DOHH2 (cell line): Measurements from ENCODE around the gene EXD3.
"Not testable (repeated sequence)": the region's sequence is repeated elsewhere in the genome, so short reads cannot be mapped to it uniquely, and the experiment has no call there.

Source experiments
- H3F3A ChIP-seq: fragments of 200-600 bp; sonication (generic), shearing (Covaris generic); 2 replicates; pipeline ENCODE4 v1.6.0; 2016; ENCODE audit warnings: antibody characterized with exemption, mild to moderate bottlenecking; ENCODE audit not compliant: control insufficient read depth, insufficient read depth
- H3K27ac ChIP-seq: fragments of 200-600 bp; sonication (generic); 2 replicates; pipeline ENCODE4 v1.5.1; 2014; ENCODE audit warnings: low read depth, mild to moderate bottlenecking, low read length, moderate library complexity
- H3K27me3 ChIP-seq: fragments of 200-600 bp; sonication (generic); 2 replicates; pipeline ENCODE4 v1.6.1; 2014; ENCODE audit warnings: mild to moderate bottlenecking, low read length, mixed read lengths; ENCODE audit not compliant: control insufficient read depth
- H3K36me3 ChIP-seq: fragments of 200-600 bp; sonication (generic); 2 replicates; pipeline ENCODE4 v1.6.1; 2014; ENCODE audit warnings: mild to moderate bottlenecking, low read length, moderate library complexity, mixed read lengths; ENCODE audit not compliant: control insufficient read depth
- H3K4me1 ChIP-seq: fragments of 200-600 bp; sonication (generic); 2 replicates; pipeline ENCODE4 v1.6.1; 2014; ENCODE audit warnings: mild to moderate bottlenecking, low read length, mixed read lengths; ENCODE audit not compliant: control insufficient read depth
- H3K4me2 ChIP-seq: fragments of 200-600 bp; sonication (generic); 2 replicates; pipeline ENCODE4 v1.6.0; 2014; ENCODE audit warnings: mild to moderate bottlenecking, low read length, moderate library complexity
- H3K4me3 ChIP-seq: fragments of 200-600 bp; sonication (generic); 2 replicates; pipeline ENCODE4 v1.5.1; 2014; ENCODE audit warnings: mild to moderate bottlenecking, low read length, mixed read lengths
- H3K79me2 ChIP-seq: fragments of 200-600 bp; sonication (generic); 2 replicates; pipeline ENCODE4 v1.6.1; 2014; ENCODE audit warnings: mild to moderate bottlenecking, low read length, mixed read lengths; ENCODE audit not compliant: control insufficient read depth
- H3K9me2 ChIP-seq: fragments of 200-600 bp; sonication (generic); replicated peaks from 2 replicates; pipeline ENCODE4 v1.6.1; 2014; ENCODE audit warnings: mild to moderate bottlenecking, low read length, mixed read lengths; ENCODE audit not compliant: control insufficient read depth
- H3K9me3 ChIP-seq: fragments of 200-600 bp; sonication (generic); 2 replicates; pipeline ENCODE4 v1.6.1; 2014; ENCODE audit warnings: antibody characterized with exemption, low read length, mixed read lengths; ENCODE audit not compliant: control insufficient read depth, insufficient read depth
- H4K20me1 ChIP-seq: fragments of 200-600 bp; sonication (generic); 2 replicates; pipeline ENCODE4 v1.6.0; 2014; ENCODE audit warnings: low read depth, mild to moderate bottlenecking, antibody characterized with exemption, low read length, moderate library complexity; ENCODE audit not compliant: control insufficient read depth, insufficient read depth
- EZH2phosphoT487 ChIP-seq: fragments of 200-600 bp; sonication (generic); IDR thresholded peaks from 2 replicates; pipeline ENCODE4 v1.6.1; 2017; ENCODE audit warnings: borderline replicate concordance, mild to moderate bottlenecking, antibody characterized with exemption, low read length, moderate library complexity, mixed read lengths
- TF ChIP-seq, protein P1 (sequence below): fragments of 200-600 bp; sonication (generic); IDR thresholded peaks from one replicate; pipeline ENCODE4 v1.5.1; 2014; ENCODE audit warnings: antibody characterized with exemption, mild to moderate bottlenecking, low read depth, low read length; ENCODE audit not compliant: poor library complexity, severe bottlenecking

Gene EXD3

DNA sequence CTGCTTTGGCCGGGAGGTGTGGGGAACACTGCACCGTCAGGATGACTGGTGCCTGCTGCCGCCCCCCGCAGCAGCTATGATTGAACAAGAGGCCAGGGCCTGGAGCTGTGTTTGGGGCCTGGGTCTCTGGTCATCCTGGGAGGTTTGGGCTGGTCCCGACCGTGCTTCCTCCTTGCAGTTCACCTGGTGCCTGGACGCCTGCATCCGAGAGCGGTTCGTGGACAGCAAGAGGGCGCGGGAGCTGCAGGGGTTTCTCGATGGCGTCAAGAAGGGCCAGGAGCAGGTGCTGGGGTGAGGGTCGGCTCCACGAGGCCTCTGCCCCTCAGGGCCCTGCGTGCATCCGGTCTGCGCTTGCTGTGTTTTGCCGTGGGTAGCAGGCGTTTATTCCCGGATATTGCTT, 158.9 kb downstream of the EXD3 start:
- Histone ChIP-seq H4K20me1 (no peaks in the 10 kb centered on the region), H3K36me3 (peaks cover 55% of the 10 kb centered on the region), H3K4me3 (no peak overlapping the region), H3K4me1 (peaks cover 33% of the 10 kb centered on the region), H3F3A (peaks cover 18% of the 10 kb centered on the region), H3K4me2 (no peak overlapping the region), H3K27ac (no peak overlapping the region), H3K9me3 (no peaks in the 10 kb centered on the region), H3K79me2 (peaks cover 32% of the 10 kb centered on the region), H3K9me2 (no peaks in the 10 kb centered on the region), H3K27me3 (no peaks in the 10 kb centered on the region)
- TF ChIP-seq, protein P1, sequence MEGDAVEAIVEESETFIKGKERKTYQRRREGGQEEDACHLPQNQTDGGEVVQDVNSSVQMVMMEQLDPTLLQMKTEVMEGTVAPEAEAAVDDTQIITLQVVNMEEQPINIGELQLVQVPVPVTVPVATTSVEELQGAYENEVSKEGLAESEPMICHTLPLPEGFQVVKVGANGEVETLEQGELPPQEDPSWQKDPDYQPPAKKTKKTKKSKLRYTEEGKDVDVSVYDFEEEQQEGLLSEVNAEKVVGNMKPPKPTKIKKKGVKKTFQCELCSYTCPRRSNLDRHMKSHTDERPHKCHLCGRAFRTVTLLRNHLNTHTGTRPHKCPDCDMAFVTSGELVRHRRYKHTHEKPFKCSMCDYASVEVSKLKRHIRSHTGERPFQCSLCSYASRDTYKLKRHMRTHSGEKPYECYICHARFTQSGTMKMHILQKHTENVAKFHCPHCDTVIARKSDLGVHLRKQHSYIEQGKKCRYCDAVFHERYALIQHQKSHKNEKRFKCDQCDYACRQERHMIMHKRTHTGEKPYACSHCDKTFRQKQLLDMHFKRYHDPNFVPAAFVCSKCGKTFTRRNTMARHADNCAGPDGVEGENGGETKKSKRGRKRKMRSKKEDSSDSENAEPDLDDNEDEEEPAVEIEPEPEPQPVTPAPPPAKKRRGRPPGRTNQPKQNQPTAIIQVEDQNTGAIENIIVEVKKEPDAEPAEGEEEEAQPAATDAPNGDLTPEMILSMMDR = no peak
- no peak for TF ChIP-seq EZH2phosphoT487

DNA sequence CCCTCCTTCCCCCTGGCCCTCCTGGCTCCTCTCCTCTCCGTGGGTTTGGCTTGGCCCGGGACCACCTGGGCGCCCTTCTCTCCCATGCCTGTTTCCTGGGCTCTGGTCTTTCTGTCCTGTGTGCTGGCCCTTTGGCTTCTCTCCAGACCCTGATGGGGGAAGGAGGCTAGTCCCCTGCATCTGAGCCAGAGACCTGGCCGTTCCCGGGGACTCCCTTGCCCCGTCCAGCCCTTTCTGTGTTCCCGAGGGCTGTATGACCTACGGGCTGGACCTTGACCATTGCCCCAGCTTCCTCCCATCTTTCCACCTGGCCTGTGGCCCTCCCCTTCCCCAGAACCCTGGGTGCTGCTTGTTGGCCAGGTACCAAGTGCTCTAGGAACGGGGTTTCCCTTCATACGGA, 159.5 kb downstream of the EXD3 start:
- Histone ChIP-seq H3K79me2 (peaks cover 31% of the 10 kb centered on the region), H3K36me3 (peaks cover 55% of the 10 kb centered on the region), H3K4me1 (peaks cover 28% of the 10 kb centered on the region), H3K27me3 (no peaks in the 10 kb centered on the region), H3F3A (peaks cover 12% of the 10 kb centered on the region), H3K9me3 (no peaks in the 10 kb centered on the region), H4K20me1 (no peaks in the 10 kb centered on the region), H3K27ac (no peak overlapping the region), H3K4me3 (no peak overlapping the region), H3K4me2 (no peak overlapping the region), H3K9me2 (no peaks in the 10 kb centered on the region)
- no peak for TF ChIP-seq EZH2phosphoT487
- TF ChIP-seq, protein P1 = no peak

DNA sequence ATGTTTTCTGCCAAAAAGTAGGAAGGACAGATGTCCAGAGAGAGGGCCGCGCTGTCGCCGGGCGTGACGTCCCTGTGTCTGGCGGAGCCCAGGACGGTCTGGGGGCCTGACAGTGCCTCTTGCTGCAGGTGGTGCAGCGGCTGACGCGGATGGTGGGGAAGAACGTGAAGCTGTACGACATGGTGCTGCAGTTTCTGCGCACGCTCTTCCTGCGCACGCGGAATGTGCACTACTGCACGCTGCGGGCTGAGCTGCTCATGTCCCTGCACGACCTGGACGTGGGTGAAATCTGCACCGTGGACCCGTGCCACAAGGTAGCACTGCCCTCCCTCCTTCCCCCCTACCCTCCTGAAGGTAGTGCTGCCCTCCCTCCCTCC, 160.1 kb downstream of the EXD3 start:
- Histone ChIP-seq H3K79me2 (peaks cover 32% of the 10 kb centered on the region), H3K4me1 (peaks cover 25% of the 10 kb centered on the region), H3K27ac (no peak overlapping the region), H3F3A (peaks cover 8% of the 10 kb centered on the region), H3K9me3 (no peaks in the 10 kb centered on the region), H3K4me2 (no peak overlapping the region), H3K27me3 (no peaks in the 10 kb centered on the region), H3K9me2 (no peaks in the 10 kb centered on the region), H3K4me3 (no peak overlapping the region), H4K20me1 (no peaks in the 10 kb centered on the region), H3K36me3 (peaks cover 59% of the 10 kb centered on the region)
- TF ChIP-seq EZH2phosphoT487 = no peak
- TF ChIP-seq, protein P1 = no peak

DNA sequence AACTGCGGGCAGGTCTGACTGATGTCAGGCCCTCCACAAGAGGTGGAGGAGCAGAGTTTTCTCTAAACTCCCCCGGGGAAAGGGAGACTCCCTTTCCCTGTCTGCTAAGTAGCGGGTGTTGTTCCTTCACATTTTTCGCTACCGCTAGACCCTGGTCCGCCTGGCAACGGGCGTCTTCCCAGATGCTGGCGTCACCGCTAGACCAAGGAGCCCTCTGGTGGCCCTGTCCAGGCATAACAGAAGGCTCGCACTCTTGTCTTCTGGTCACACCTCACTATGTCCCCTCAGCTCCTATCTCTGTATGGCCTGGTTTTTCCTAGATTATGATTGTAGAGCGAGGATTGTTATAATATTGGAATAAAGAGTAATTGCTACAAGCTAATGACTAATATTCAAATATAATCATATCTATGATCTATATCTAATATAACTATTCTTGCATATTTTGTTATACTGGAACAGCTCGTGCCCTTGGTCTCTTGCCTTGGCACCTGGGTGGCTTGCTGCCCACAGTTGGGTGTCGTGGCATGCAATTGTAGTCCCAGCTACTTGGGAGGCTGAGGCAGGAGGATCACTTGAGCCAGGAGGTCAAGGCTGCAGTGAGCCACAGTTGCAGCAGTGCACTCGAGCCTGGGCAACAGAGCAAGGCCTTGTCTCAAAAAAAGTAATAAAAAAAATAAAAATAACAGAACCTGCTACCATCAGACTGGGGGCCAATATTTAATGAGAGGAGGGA, 160.6 kb downstream of the EXD3 start:
- H3F3A ChIP-seq, H4K20me1 ChIP-seq, H3K9me2 ChIP-seq, H3K9me3 ChIP-seq, H3K27me3 ChIP-seq, H3K4me2 ChIP-seq, H3K27ac ChIP-seq, H3K4me3 ChIP-seq: not testable (repeated sequence)
- peaks cover 20% of the 10 kb centered on the region for H3K4me1 ChIP-seq
- peaks cover 55% of the 10 kb centered on the region for H3K36me3 ChIP-seq
- peaks cover 32% of the 10 kb centered on the region for H3K79me2 ChIP-seq
